SJSA1 (cell line): ENCODE measurements around the gene CLEC17A. TPM values are rescaled to one million over a fixed set of nuclear protein-coding genes. Genes with fewer than 3 reads are reported as not detected.

Experiments used
- total RNA-seq: library from RNA; depleted of rRNA; stranded (reverse); fragments of >200 nt; shearing (Covaris generic); gene quantifications from 2 replicates; pipeline ENCODE4 v1.2.3, GENCODE V29; 2014; rRNA removed

The CLEC17A gene
- total RNA-seq, 1 experiment from 2014 or later: 0.18 TPM

Other genes with a start within 250 kb of the CLEC17A start
- gene ADGRE5, start 201.6 kb upstream of the CLEC17A start, total RNA-seq: 25.6 and 46.7 TPM in 2 replicates
- gene DDX39A, start 163.7 kb upstream of the CLEC17A start, total RNA-seq: 222 and 278 TPM in 2 replicates
- gene PKN1, start 149.8 kb upstream of the CLEC17A start, total RNA-seq: 75.2 and 79.7 TPM in 2 replicates
- not detected in 2 replicates for gene PTGER1, start 107.7 kb upstream of the CLEC17A start, total RNA-seq
- 148 and 234 TPM in 2 replicates for gene GIPC1, start 87.0 kb upstream of the CLEC17A start, total RNA-seq
- gene DNAJB1, start 64.7 kb upstream of the CLEC17A start, total RNA-seq: 126 and 146 TPM in 2 replicates
- gene TECR, start 53.5 kb upstream of the CLEC17A start, total RNA-seq: 43.9 and 56.9 TPM in 2 replicates
- gene NDUFB7, start 11.0 kb upstream of the CLEC17A start, total RNA-seq: 363 and 563 TPM in 2 replicates
- gene ADGRE3, start 91.8 kb downstream of the CLEC17A start, total RNA-seq: not detected in 2 replicates
- gene ZNF333, start 107.0 kb downstream of the CLEC17A start, total RNA-seq: 11.3 and 17.3 TPM in 2 replicates
- not detected in 2 replicates for gene ADGRE2, start 195.5 kb downstream of the CLEC17A start, total RNA-seq